Measurements from ENCODE around the gene RETREG1.

- no peak for TF ChIP-seq CTCF (IDR thresholded peaks at IDR 0.05; ENCODE audit: borderline replicate concordance, extremely low read depth, low read length, poor library complexity, severe bottlenecking)
- TF ChIP-seq EZH2 (IDR thresholded peaks at IDR 0.05; ENCODE audit: borderline replicate concordance, low read depth, low read length, severe bottlenecking): no peak
Measured at GRCh38 chr5:16547200-16547842, 69.5 kb downstream of the RETREG1 start.
